ENCODE measurements around the gene DISC1.
"Not testable (repeated sequence)": the region's sequence is repeated elsewhere in the genome, so short reads cannot be mapped to it uniquely, and the experiment has no call there.

DISC1 gene

GRCh38 chr1:231728987-231729386 is 102.4 kb downstream of the DISC1 start:
- not testable (repeated sequence) for DNase-seq (ENCODE audit: low read depth, low spot score)

GRCh38 chr1:231729544-231729943 is 103.0 kb downstream of the DISC1 start:
- no peak for DNase-seq (ENCODE audit: low read depth, low spot score)

- no peak for DNase-seq (ENCODE audit: low read depth, low spot score)
Observed at GRCh38 chr1:231731268-231731667, 104.7 kb downstream of the DISC1 start.

GRCh38 chr1:231733063-231733462 is 106.5 kb downstream of the DISC1 start:
- DNase-seq (ENCODE audit: low read depth, low spot score) = no peak

GRCh38 chr1:231733672-231734071 is 107.1 kb downstream of the DISC1 start:
- DNase-seq (ENCODE audit: low read depth, low spot score) = no peak

GRCh38 chr1:231734417-231734816 is 107.8 kb downstream of the DISC1 start:
- DNase-seq (ENCODE audit: low read depth, low spot score) = no peak

GRCh38 chr1:231735411-231735810 is 108.8 kb downstream of the DISC1 start:
- no peak for DNase-seq (ENCODE audit: low read depth, low spot score)

GRCh38 chr1:231735941-231736340 is 109.4 kb downstream of the DISC1 start:
- no peak for DNase-seq (ENCODE audit: low read depth, low spot score)

- DNase-seq (ENCODE audit: low read depth, low spot score) = no peak
Observed at GRCh38 chr1:231736464-231736863, 109.9 kb downstream of the DISC1 start.

- DNase-seq (ENCODE audit: low read depth, low spot score) = no peak
Observed at GRCh38 chr1:231738554-231738953, 112.0 kb downstream of the DISC1 start.

GRCh38 chr1:231743966-231744365 is 117.4 kb downstream of the DISC1 start:
- no peak for DNase-seq (ENCODE audit: low read depth, low spot score)

GRCh38 chr1:231748760-231749415 is 122.3 kb downstream of the DISC1 start:
- DNase-seq (ENCODE audit: low read depth, low spot score) = no peak

GRCh38 chr1:231750296-231750695 is 123.7 kb downstream of the DISC1 start:
- no peak for DNase-seq (ENCODE audit: low read depth, low spot score)

GRCh38 chr1:231750818-231751362 is 124.3 kb downstream of the DISC1 start:
- no peak for DNase-seq (ENCODE audit: low read depth, low spot score)

- DNase-seq (ENCODE audit: low read depth, low spot score) = no peak
Observed at GRCh38 chr1:231751415-231751814, 124.8 kb downstream of the DISC1 start.

GRCh38 chr1:231753313-231753712 is 126.7 kb downstream of the DISC1 start:
- DNase-seq (ENCODE audit: low read depth, low spot score) = no peak

GRCh38 chr1:231757101-231757404 is 130.5 kb downstream of the DISC1 start:
- no peak for DNase-seq (ENCODE audit: low read depth, low spot score)

- no peak for DNase-seq (ENCODE audit: low read depth, low spot score)
Observed at GRCh38 chr1:231757759-231758158, 131.2 kb downstream of the DISC1 start.

- DNase-seq (ENCODE audit: low read depth, low spot score) = no peak
Observed at GRCh38 chr1:231761252-231761651, 134.7 kb downstream of the DISC1 start.

GRCh38 chr1:231761747-231762541 is 135.4 kb downstream of the DISC1 start:
- no peak for DNase-seq (ENCODE audit: low read depth, low spot score)

GRCh38 chr1:231763456-231763855 is 136.9 kb downstream of the DISC1 start:
- DNase-seq (ENCODE audit: low read depth, low spot score) = no peak

GRCh38 chr1:231765825-231766224 is 139.2 kb downstream of the DISC1 start:
- DNase-seq (ENCODE audit: low read depth, low spot score) = not testable (repeated sequence)

GRCh38 chr1:231767471-231767870 is 140.9 kb downstream of the DISC1 start:
- no peak for DNase-seq (ENCODE audit: low read depth, low spot score)
